HL-60 (cell line): Measurements from ENCODE around the gene TSPO.

Experiments used
- DNase-seq, 2 experiments: peaks; one replicate each; pipeline ENCODE4 v3.0.0-alpha.2; 2010 to 2020; ENCODE audit warnings: low read depth in 1 of 2, low spot score in 1 of 2
- H3K27ac ChIP-seq: fragments of 250-450 bp; sonication (Bioruptor Pico); replicated peaks from 2 replicates; pipeline ENCODE4 v1.5.1; 2020; ENCODE audit warnings: mild to moderate bottlenecking, moderate library complexity
- H3K27me3 ChIP-seq: fragments of 250-450 bp; sonication (Bioruptor Pico); 2 replicates; pipeline ENCODE4 v1.5.1; 2021; ENCODE audit warnings: mild to moderate bottlenecking, moderate library complexity; ENCODE audit not compliant: insufficient read depth, poor library complexity, severe bottlenecking
- H3K4me3 ChIP-seq: replicated peaks from 2 replicates; pipeline ENCODE4 v1.5.1; 2011; ENCODE audit warnings: mild to moderate bottlenecking, control low read depth, low read length; ENCODE audit not compliant: insufficient read depth
- CTCF ChIP-seq: IDR thresholded peaks from one replicate; pipeline ENCODE4 v1.5.1; 2011; ENCODE audit warnings: low read length, control low read depth, inconsistent platforms; ENCODE audit not compliant: insufficient read depth
- GABPA ChIP-seq: IDR thresholded peaks from 2 replicates; pipeline ENCODE4 v1.6.1; 2012; ENCODE audit warnings: low read depth
- POLR2AphosphoS5 ChIP-seq: IDR thresholded peaks from 2 replicates; pipeline ENCODE4 v1.6.1; 2012; ENCODE audit warnings: low read depth
- REST ChIP-seq: IDR thresholded peaks from 2 replicates; pipeline ENCODE4 v1.6.1; 2012; ENCODE audit warnings: low read depth; ENCODE audit not compliant: insufficient replicate concordance
- SPI1 ChIP-seq: IDR thresholded peaks from 2 replicates; pipeline ENCODE4 v1.6.1; 2012; ENCODE audit warnings: low read depth, mild to moderate bottlenecking, borderline replicate concordance

TSPO gene

GRCh38 chr22:43153899-43154298 is 2.5 kb downstream of the TSPO start:
- no peak for TF ChIP-seq REST
- Histone ChIP-seq H3K4me3 (peak overlapping the region; percentile 93), H3K27me3 (no peaks in the 10 kb centered on the region), H3K27ac (peak overlapping the region; percentile 56)
- DNase-seq, result peak in 1 of 2 experiments; percentile 15

- DNase-seq, result peak in 1 of 2 experiments; percentile 84
- no peak for TF ChIP-seq SPI1
- TF ChIP-seq CTCF, result no peak
- TF ChIP-seq POLR2AphosphoS5, result no peak
- no peak for TF ChIP-seq GABPA
- TF ChIP-seq REST, result no peak
- Histone ChIP-seq H3K27me3 (no peaks in the 10 kb centered on the region), H3K27ac (peak overlapping the region; percentile 56), H3K4me3 (peak overlapping the region; percentile 25)
These were observed 3.7 kb downstream of the TSPO start for GRCh38 chr22:43154887-43155536.

GRCh38 chr22:43155789-43156188 is 4.4 kb downstream of the TSPO start:
- Histone ChIP-seq H3K4me3 (no peak overlapping the region), H3K27ac (peak overlapping the region; percentile 26; the same call in 1 of the 2 replicates), H3K27me3 (no peaks in the 10 kb centered on the region)
- peak in 1 of 2 experiments; percentile 36 for DNase-seq
- TF ChIP-seq CTCF (no peak), REST (no peak), GABPA (no peak), POLR2AphosphoS5 (no peak), SPI1 (peak; percentile 22; the same call in 1 of the 2 replicates)
